Fibroblast of skin of back (primary cell): ENCODE measurements around the gene RIC3.
A peak's percentile ranks its signal among the peaks of the same experiment; 100 is the strongest.

Experiments
- DNase-seq: peaks from one replicate; pipeline ENCODE4 v3.0.0-alpha.2; 2013

The RIC3 gene

DNA sequence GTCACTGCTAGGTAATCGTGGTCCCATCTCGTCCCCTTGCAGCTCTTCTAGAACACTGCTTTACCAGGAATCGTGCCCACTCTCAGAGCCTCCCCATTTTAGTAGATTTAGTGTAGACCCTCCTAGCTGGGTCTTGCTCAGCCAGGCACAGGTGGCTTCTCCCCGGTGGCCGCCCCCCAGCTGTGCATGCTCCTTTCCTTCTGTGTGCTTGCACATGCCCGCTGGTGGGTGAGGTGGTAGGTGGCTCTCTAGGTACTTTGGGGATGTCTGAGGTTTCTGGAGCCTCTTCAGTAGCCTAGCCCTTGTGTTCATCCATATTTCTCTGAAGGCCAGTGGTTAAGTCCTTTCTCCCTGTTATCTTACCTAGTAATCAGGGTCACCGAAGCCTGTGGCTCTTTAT is 82.3 kb downstream of the RIC3 start:
- DNase-seq: no peak

DNA sequence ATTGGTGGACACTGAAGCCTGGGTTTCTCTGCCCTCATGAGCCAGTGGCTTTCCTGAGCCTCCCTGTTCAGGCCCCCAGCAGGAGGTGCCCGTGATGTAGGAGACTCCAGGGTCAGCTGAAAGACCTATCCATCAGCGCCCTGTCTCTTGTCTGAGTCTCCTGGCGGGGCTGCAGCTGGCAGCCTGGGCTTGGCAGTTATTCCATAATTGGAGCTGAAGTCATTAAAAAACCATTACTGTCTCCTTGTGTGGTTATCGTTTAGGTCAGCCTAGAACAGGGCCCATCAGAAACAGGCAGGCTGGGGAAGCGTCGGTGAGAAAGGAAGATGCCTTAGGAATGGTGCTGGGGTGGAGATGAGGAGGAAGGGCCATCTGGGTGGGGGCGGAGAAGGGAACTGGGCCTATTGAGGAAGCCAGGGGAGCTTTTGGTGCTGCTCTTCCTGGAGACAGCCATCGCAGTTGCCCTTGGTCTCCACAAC is 82.8 kb downstream of the RIC3 start:
- DNase-seq: no peak

DNA sequence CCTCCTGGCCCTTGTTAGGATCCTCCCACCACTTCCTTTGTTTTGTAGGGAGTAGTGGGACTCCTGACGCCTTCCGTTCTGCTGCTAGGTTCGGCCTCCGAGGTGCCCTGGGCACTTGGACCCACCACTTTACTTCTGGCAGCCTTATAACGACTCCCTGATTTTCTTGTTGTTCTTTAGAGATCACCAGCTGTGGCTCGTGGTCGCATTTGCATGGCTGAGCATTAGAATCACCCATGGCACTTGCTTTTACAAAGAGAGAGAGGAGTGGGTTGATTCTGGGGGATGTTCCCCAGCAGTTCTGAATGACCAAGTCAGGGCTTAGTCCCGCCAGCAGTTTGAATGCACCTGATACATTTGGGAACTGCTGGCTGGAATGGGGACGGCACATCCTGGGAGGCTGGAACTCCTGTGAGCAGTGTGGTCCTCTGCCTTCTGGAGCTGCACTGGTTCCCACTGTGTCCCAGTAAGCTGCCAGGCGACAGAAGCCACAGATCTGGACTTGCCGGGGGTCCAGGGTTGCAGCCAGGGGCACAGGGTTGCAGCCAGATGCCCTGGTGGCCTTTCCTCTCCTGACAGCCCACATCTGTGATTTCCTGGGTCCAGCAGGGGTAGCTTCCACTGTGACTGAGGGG is 83.7 kb downstream of the RIC3 start:
- no peak for DNase-seq

DNA sequence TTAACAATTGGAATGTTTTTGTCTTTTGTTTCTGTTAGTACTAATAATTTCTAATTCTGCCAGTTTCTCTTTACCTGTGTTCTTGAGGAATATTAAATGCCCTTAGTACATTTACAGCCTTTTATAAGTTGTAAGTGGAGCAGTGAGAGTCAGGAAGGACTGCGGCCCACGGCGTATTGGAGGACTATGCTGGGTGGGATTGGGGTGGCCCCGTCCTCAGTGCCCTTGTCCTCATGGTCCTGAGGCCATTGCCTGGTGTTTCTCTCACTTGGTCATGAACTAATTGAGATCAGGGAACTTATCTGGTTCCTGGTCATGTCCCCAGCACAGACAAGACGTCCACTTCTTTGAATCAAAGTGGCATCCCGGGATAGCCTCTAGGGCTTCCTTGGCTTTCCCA is 84.5 kb downstream of the RIC3 start:
- no peak for DNase-seq

DNA sequence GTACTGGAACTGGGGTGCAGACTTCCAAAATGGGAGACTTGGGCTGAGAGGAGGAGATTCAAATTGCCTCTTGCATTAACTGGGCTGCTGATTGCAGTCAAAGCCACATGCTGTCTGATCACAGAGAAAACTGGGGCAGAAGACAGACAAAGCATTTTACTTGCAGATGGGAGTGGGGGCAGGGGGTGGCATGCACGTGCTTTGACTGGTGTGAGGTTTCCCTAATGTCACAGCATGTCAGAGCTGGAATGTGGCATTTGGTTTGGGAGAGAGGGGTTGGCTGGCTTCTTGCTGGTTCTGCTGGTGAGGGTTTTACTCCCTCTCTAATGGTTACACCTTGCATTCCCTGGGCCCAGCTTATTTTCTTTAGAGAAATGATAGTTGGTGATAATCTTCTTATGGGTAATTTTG is 84.9 kb downstream of the RIC3 start:
- no peak for DNase-seq

DNA sequence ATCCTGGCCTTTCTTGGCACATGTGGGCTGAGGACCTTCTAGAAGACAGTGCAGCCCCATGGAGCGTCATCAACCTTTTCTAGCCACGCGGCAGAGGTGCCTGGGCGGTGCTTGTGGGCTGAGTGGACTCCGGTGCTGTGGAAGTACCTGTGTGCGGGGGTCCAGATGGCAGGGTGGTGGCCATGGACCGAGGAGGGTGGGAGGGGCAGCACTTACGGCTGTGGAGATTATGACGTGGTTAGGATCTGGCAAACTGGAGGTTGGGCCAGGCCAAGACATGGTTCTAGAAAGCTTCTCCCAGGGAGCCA is 85.8 kb downstream of the RIC3 start:
- no peak for DNase-seq

DNA sequence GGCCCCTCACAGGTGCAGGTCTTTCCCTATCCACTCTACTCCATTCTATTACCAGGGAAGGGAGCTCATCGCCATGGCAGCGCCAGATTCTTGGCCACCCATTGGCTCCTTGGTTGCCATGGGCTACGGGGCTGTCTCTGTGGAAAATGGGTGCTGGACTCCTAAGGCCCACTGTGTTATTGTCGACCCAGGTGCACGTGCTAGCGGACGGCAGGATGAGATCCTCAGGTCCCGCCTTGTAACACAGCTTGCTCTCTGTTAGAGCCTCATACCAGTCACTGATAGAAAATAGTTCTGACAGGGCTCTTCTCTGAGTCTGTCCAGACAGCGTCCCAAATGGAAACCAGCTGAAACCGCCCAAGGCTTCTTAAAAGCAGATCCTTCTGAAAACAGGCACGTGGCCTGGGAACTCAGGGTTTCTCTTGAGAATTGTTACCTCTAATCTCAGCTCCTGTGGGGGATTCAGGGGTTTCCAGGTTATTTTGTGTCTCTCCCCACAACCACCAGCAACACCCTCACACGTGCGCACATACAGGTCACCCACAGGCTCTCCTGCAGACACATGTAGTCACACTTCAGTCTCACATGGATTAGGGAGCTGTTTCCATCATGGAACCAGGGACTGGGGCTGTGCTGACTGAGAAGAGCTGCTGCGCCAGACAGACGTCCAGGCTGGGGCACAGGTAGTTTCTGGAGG is 86.3 kb downstream of the RIC3 start:
- no peak for DNase-seq

DNA sequence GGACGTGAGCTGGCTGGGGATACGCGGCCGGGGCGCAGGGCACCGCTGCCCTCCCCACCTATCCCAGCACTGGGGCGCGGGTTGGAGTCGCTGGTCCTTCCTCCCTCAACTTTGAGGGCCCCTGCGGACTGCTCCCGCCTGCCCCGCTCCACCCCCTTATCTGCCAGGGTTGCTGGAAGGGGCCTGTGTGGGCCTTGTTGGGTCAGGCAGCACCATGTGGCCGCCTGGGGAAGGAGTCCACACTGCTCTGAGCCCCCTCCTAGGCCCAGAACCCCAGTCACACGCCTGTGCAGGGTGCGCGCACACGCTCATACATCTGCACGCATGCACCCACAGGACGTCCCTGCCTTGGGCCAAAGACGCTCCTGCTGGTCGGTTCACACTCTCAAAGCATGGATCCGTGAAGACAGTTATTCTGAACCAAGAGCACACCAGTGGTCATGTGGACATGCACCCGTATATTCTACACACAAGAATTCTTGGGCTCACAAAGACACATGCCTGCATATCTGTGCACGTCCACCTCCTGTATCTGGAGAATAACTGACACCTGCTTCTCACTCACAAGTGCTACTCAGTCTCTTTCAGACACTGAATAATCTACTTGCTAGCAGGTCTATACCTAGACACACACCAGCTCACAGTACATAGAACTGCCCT is 87.1 kb downstream of the RIC3 start:
- DNase-seq: peak; percentile 7

DNA sequence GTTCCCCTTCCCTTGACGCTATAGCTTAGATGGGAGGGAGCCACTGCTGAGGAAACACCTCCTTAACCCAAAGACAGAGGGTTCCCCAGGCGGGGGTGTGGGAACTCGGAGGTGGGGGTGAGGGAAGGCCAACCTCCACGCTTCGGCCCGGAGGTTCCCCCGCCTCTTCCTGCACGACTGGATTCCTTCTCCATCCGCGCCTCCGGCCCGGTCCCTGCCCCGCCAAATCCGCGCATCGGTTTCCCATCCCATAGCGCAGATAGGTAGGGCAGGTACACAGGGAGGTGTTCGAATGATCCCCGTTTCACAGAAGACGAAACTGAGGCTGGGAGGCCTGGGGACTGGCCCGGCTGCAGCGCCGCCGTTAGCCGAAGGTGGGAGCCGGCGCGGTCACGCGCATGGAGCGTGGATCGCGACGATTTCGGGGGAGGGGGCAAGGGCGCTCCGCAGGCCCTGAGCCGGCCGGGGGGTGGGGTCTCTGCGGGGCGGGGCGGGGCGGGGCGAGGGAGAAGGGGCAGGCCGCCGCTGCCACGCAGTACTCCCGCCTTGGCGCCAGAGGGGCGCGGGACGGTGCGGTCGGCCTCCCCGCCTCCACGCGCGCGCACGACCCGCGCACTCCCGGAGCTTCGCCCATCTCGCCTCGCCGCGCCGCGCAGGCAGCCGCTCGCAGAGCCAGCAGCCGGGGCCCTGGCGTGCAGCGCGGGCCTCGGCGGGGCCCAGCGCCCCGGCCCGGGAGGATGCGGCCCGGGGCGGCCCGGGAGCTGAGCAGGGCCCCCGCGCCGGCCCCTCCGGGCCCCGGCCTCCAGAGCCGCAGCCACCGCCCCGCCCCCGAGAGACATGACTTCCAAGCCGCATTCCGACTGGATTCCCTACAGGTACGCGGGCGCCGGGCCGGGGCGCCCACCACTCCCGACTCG is 87.9 kb downstream of the RIC3 start, which contains the start of gene TUB:
TSS of gene TUB (plus strand) at position 538 of the 917 bp plus-strand sequence. CDS start at position 838, 300 bp downstream.
- peak; percentile 35 for DNase-seq

DNA sequence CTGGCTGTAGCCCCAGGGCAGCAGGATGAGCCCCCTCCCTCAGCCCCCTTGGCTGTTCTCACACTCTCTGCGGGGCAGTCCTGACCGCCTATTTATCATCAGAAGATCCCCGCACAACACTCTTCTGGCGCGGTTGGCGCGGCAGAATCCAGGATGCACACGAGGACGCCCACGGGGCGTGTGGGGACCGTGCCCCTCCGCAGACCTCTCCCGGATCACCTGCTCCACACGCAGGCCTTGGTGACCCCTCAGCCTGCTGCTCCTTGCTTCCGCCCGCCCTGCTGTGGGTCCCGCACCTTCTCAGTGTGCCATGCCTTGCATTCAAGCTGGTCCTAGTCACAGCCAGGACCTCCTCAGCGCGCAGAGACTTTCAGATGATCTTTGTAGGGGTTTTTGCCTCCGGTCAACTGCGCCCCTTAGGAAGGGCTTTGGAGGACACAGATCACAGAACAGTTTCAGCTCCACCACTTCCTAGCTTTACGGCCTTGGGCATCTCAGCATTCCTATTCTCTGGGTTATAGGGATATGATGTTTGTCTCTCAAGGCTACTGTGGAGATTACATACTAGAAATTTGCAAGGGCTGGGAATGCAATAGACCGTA is 88.7 kb downstream of the RIC3 start:
- no peak for DNase-seq

DNA sequence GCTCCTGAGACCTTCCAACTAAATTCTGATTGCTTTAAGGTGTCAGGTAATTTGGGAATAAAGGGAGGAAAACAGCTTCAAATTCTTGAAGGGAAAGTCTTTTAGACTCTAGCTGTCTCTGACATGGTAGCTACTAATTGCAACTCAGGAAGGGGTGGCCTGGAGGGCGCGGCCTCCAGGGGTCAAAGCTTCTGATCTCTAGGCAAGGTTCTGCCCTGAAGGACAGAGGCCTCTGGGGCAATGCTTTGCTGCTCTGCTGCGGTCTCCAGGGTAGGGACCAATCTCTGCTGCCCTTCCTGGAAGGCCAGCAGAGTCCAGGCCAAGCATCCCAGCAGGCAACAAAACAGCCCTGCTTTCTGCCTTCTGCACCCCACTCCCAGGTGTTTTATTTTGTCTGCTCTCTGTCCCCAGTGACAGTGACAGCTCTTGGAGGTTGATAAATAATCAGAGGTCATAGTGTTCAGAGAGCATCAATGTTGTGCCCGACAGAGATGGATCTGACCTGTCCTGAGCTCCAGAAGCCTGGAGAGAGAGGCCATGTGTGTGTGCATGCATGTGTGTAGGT is 89.6 kb downstream of the RIC3 start:
- DNase-seq: no peak

DNA sequence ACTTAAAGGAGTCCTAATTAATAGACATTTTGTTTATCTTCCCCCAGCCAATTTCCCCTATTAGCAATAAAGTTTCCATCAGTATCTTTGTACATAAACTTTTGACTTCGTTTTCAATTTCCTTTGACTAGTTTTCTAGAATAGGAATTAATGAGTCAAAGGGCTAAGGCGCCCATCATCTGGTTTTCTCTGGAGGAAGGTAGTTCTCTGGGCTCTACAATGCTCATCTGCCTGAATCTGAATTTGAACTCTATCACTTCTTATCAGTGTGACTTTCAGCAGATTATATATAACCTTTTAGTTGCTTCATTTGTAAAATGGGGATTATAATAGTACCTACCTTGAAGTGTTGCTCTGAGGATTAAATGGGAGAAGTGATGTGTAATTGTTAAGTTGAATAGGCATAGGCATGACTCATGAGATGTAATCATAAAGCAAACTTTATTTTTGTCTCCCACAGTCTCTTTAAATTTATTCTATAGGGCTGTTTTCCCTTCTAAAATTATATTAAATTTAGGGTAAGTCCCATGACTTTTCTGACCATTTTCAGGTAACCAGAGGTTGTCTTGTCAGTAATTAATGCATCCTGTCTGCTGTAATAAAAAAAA is 93.6 kb downstream of the RIC3 start:
- DNase-seq: peak; percentile 6

DNA sequence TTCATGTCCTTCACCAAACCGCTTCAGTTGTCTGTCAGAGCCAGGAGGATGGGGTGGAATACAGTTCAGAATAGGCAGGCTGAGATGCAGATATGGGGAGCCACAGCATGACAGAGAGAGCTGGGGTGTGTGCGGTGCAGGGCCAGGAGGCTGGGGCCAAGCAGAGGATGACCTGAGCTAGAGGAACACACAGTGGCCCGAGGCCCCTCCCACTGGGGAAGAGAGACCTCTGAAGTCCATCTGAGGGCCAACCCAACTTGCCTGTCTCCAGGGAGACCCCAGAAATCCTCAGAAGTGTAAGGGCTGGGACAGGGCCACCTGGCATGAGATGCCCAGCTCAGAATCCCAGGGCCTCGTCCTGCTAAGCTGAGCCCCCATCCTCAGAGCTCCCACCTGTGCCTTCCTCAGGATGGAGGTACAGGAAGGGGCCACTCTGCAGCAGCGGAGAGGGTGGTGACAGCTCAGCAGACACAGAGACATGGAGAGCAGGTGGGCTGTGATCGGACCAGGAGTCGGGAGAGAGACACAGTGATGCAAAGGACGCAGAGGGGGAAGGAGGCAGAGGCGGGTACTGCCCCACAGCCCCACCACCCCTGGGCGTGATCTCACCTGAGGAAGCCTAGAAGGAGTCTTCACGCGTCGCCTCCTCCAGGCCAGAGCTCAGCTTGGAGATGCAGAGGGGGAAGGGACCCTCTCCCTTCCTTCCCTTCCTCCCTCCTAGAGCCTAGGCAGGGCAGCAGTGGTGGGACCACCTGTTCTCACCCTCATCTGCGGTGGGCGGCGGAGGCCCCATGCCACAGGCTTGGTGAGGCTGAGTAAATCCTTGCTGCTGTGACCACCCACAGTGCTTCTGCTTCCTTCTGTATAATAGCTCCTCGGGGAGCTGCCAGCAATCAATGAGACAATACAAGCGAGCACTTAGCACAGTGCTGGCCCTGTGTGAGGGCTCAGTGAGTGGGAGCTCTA is 96.9 kb downstream of the RIC3 start:
- DNase-seq: no peak

DNA sequence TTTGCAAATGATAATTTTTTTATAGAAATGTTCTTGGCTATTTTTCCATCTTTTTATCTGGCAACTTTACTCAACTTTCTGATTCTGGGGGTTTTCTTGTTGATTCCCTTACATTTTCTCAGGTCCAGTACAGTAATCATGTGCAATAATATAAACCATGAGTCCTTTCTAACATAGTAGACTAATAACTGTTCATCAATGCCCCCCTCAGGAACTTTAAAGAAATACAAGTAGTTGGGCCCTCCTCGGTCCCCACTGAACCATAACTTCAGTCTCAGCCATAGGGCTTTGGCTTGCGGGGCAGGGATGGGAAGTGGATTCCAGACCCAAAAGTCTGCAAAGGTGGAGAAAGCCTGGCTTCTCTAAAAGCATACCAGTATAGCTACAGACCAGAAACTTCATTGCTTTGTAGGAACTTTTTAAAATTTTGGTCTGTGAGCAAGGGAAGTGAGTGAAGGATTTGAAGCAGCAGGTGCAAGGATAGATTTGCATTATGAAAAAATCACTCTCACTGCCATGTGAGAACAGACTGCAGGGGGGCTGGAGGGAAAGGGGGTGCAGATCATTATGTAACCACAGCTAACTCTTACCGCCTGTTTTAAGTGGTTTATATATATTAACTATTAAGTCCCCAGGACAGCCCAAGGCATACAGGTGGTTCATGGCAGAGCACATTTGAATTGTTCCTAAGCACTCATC is 98.3 kb downstream of the RIC3 start:
- DNase-seq: peak; percentile 38

DNA sequence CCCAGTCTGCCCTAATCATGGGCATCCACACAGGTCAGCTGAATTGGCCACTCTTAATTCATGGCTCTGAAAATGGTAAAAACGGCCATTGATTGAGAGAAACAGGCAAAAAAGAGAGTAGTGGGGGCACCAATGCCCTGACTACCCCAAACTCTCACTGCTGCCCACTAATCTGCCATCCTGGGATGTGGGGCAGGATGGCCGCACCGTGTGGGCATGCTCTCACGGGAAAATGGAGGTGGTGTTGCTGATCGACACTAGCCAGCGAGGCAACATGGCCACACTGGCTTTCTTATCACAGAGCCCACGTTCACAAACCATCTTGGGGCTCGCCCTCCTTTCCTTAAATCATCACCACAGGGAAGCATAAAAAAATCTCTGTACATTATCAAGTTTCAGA is 99.1 kb downstream of the RIC3 start:
- no peak for DNase-seq

DNA sequence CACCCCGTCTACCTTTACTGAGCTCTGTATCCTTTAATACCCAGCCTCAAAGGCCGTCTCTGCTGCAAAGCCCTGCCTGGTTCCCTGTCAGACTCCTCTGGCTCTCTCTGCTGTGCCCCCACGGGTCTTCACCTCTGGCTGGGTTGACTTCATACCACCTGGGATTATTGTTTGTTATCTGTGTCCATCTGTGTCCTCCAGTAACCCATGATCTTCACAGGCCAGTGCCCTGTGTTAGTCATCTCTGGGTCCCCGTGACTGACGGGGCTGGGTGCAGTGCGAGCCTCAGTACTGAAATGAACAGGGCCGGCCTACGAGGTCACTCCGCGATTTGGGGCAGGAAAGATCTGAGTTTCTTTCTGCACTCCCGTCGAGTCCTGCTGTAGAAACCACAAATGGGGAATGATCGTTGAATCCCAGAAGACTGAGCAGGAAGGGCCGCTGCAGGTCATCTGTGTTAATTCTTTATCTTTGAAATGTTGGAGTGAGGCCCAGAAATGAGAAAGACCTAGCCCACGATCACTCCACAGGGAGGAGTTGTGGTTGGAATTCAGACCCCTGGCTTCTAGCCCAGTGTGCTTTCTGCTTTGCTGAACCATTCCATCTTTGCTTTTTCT is 100.1 kb downstream of the RIC3 start:
- DNase-seq: peak; percentile 88

DNA sequence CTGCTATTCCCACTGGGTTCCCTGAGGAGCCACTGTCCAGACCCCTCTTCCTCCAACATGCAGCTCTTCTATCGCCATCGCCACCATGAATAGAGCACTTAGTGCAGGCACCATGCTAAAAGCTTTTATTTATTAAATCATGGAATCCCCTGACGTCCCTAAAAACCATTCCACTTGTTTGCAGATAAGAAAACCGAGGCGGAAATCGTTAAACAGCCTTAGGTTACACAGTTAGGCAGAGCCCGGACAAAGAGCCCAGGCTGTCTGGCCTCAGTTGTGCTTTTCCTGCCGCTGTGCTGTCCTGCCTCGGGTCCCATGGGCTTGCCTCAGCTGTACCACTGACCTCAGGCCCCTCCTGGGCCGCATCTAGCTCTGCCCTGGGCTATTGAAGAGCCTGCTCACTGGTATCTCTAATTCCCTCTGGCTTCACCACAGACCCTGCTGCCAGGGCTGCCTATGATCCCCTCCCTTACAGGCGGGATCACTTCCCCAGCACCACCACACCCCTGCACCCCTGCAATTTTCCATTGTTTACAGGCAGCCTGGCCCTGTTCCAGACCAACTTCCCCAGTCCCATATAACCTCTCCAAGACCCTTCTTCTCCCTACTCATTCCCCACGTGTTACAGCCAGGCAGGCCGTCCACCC is 100.8 kb downstream of the RIC3 start:
- DNase-seq: no peak

DNA sequence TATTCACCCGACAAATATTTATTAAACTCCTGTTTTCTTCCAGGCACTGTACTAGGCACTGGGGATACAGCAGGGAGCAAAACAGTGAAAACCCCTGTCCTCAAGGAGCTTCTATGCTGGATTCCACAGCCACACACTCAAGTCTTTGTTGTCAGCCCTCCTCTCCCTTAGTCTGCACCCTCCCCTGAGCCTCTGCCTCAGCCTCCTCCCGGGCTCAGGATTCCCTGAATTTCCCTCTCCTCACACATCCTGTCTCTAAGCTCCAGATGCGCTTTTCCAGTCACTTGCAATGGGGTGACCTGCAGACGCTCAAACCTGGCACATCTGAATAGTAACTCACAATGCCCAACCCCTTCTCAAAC is 101.3 kb downstream of the RIC3 start:
- no peak for DNase-seq

DNA sequence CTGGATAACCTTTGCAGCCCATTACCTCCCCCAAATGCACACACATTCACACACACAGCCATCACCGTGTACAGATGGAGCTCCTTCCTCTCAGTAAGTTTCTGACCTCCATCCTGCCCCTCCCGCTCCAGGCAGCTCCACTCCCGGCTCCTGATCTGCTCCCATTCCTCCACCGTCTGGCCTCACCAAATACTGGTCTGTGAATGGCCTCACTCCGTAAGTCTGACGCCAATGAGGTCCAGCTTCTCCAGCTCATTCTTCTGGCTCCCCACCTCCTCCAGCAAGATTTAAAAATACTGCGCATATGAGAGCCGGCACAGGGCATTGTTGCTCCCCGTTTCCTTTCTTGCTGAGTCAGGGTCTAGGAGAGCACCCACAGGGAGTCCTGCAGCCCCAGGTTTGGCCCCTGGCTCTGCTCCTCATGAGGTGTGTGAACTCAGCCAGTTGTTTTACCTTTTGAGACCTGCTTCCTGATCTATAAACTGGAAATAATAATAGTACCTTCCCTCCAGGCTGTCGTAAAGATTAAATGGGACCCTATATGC is 101.8 kb downstream of the RIC3 start:
- no peak for DNase-seq
